Neutrophil (primary cell): Measurements from ENCODE around the gene CD2AP.
"Not testable (repeated sequence)": the region's sequence is repeated elsewhere in the genome, so short reads cannot be mapped to it uniquely, and the experiment has no call there.

ENCODE experiments used
- H3K27ac ChIP-seq: fragments of 200-600 bp; sonication (generic); 2 replicates; pipeline ENCODE4 v1.5.1; 2016; ENCODE audit warnings: mild to moderate bottlenecking, moderate library complexity
- H3K27me3 ChIP-seq: fragments of 200-600 bp; sonication (generic); 2 replicates; pipeline ENCODE4 v1.6.0; 2016; ENCODE audit warnings: mild to moderate bottlenecking
- H3K36me3 ChIP-seq: fragments of 200-600 bp; sonication (generic); 2 replicates; pipeline ENCODE4 v1.5.1; 2017
- H3K4me1 ChIP-seq, 2 experiments: fragments of 200-600 bp in 1 of 2; sonication (generic) in 1 of 2; 1 replicate in 1 of 2; 2 replicates in 1 of 2; pipeline versions ENCODE4 v1.5.1 to v1.6.1; 2013 to 2016; ENCODE audit warnings: low read depth in 1 of 2, low read length in 1 of 2, mild to moderate bottlenecking in 1 of 2, moderate library complexity in 1 of 2; ENCODE audit not compliant: control insufficient read depth in 1 of 2, insufficient read depth in 1 of 2
- H3K4me3 ChIP-seq, 2 experiments: fragments of 200-600 bp in 1 of 2; sonication (generic) in 1 of 2; 1 replicate in 1 of 2; 2 replicates in 1 of 2; pipeline ENCODE4 v1.5.1; 2013 to 2016; ENCODE audit warnings: low read depth in 1 of 2, low read length in 1 of 2, mild to moderate bottlenecking in 1 of 2, moderate library complexity in 1 of 2
- H3K9me3 ChIP-seq: fragments of 200-600 bp; sonication (generic); 2 replicates; pipeline ENCODE4 v1.5.1; 2016
- TF ChIP-seq, protein P1 (sequence below): fragments of 200-600 bp; sonication (generic); IDR thresholded peaks from 2 replicates; pipeline ENCODE4 v1.5.1; 2016; ENCODE audit warnings: antibody characterized with exemption

The CD2AP gene

DNA sequence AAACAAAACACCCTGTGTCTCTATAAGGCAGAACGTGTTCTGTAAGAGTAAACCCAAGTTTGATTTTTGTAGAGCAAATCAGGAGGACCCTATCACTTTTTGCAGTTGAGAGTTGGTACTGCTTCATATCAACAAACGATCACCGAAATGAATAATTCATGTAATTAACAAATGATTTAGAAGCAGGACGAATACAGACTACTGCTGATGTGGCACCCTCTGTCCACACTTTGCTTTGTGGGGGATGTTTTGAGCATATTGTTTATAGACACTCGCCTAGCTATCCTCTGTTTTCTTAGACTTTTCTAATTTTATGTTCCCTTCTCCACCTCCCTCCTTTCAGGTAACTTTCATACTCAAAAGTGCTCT lies 1.5 kb downstream of the CD2AP start:
- no peaks in the 10 kb centered on the region for H3K9me3 ChIP-seq
- H3K4me1 ChIP-seq = peaks cover 9 to 11% of the 10 kb centered on the region in 2 experiments
- no peak overlapping the region for H3K27ac ChIP-seq
- H3K36me3 ChIP-seq = no peaks in the 10 kb centered on the region
- peaks cover 12% of the 10 kb centered on the region for H3K27me3 ChIP-seq
- no peak overlapping the region for H3K4me3 ChIP-seq
- TF ChIP-seq, protein P1, sequence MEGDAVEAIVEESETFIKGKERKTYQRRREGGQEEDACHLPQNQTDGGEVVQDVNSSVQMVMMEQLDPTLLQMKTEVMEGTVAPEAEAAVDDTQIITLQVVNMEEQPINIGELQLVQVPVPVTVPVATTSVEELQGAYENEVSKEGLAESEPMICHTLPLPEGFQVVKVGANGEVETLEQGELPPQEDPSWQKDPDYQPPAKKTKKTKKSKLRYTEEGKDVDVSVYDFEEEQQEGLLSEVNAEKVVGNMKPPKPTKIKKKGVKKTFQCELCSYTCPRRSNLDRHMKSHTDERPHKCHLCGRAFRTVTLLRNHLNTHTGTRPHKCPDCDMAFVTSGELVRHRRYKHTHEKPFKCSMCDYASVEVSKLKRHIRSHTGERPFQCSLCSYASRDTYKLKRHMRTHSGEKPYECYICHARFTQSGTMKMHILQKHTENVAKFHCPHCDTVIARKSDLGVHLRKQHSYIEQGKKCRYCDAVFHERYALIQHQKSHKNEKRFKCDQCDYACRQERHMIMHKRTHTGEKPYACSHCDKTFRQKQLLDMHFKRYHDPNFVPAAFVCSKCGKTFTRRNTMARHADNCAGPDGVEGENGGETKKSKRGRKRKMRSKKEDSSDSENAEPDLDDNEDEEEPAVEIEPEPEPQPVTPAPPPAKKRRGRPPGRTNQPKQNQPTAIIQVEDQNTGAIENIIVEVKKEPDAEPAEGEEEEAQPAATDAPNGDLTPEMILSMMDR = no peak

DNA sequence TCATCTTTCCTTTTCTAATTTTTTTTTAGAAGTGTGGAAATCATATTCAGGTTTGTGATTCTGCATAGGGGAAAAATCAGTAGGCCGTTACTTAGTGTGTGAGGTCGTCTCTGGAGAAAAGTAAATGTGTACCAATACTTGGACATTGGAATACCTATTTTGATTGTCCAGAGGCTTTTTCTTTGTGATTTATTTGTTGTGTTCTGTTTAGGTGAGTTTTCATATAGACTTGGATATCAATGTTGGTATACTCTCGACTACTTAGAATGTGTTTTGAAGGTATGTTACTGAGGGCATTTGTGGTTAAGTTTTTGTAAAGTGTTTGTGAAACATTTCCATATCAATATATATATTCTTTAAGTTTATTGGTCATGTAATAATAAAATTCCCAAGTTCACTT lies 2.3 kb downstream of the CD2AP start:
- Histone ChIP-seq H3K27me3 (peaks cover 12% of the 10 kb centered on the region), H3K9me3 (no peaks in the 10 kb centered on the region), H3K27ac (no peak overlapping the region), H3K4me3 (no peak overlapping the region), H3K4me1 (peaks cover 9 to 11% of the 10 kb centered on the region in 2 experiments), H3K36me3 (no peaks in the 10 kb centered on the region)
- TF ChIP-seq, protein P1 = no peak

DNA sequence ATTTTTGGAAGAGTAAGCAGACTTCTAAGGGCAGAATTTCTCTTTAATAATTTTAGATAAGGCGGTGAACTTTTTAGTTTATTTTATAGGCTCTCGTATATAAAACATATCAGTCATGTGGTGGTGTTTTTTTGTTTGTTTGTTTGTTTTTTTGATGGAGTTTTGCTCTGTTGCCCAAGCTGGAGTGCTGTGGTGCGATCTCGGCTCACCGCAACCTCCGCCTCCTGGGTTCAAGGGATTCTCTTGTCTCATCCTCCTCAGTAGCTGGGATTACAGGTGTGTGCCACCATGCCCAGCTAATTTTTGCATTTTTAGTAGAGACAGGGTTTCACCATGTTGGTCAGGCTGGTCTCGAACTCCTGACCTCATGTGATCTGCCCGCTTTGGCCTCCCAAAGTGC lies 3.6 kb downstream of the CD2AP start:
- not testable (repeated sequence) for H3K27ac ChIP-seq, H3K9me3 ChIP-seq, H3K4me3 ChIP-seq, H3K36me3 ChIP-seq
- peaks cover 12% of the 10 kb centered on the region for H3K27me3 ChIP-seq
- peaks cover 9 to 11% of the 10 kb centered on the region in 2 experiments for H3K4me1 ChIP-seq

DNA sequence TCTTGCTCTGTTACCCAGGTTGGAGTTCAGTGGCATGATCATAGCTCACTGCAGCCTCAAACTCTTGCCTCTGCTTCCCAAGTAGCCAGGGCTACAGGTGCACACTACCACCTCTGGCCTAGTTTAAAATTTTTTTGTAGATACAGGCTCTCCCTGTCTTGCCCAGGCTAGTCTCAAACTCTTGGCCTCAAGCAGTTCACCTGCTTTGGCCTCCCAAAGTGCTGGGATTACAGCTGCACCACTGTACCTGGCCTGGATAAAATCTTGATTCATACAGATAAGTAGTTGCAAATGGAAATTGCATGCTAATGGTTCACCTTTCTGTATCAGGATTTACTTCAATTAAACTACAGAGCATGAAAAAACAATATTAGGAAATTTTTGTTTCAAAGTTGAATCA lies 4.2 kb downstream of the CD2AP start:
- no peaks in the 10 kb centered on the region for H3K36me3 ChIP-seq
- no peak overlapping the region for H3K27ac ChIP-seq
- peaks cover 10% of the 10 kb centered on the region for H3K27me3 ChIP-seq
- peaks cover 9 to 11% of the 10 kb centered on the region in 2 experiments for H3K4me1 ChIP-seq
- TF ChIP-seq, protein P1 = no peak
- no peak overlapping the region for H3K4me3 ChIP-seq
- H3K9me3 ChIP-seq = no peaks in the 10 kb centered on the region

DNA sequence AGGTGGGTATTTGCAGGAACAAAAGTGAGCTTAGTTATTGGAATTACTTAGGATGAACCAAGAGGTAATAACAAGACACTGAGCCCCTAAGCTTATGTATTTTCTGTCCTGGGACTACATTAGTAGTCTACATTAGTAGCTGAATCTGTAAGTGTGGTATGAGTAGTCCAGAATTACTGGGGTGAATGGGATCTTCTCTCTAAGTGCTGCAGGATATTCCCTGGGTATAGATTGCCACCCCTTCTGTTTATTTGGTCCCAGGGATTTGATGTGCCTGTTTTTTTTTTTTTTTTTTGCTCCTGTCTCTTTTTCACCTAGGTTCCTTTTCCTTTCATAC lies 5.9 kb downstream of the CD2AP start:
- H3K4me1 ChIP-seq = peaks cover 6 to 9% of the 10 kb centered on the region in 2 experiments
- H3K36me3 ChIP-seq = no peaks in the 10 kb centered on the region
- no peak overlapping the region for H3K27ac ChIP-seq
- H3K9me3 ChIP-seq = no peaks in the 10 kb centered on the region
- TF ChIP-seq, protein P1 = no peak
- H3K4me3 ChIP-seq = no peak overlapping the region
- no peaks in the 10 kb centered on the region for H3K27me3 ChIP-seq

DNA sequence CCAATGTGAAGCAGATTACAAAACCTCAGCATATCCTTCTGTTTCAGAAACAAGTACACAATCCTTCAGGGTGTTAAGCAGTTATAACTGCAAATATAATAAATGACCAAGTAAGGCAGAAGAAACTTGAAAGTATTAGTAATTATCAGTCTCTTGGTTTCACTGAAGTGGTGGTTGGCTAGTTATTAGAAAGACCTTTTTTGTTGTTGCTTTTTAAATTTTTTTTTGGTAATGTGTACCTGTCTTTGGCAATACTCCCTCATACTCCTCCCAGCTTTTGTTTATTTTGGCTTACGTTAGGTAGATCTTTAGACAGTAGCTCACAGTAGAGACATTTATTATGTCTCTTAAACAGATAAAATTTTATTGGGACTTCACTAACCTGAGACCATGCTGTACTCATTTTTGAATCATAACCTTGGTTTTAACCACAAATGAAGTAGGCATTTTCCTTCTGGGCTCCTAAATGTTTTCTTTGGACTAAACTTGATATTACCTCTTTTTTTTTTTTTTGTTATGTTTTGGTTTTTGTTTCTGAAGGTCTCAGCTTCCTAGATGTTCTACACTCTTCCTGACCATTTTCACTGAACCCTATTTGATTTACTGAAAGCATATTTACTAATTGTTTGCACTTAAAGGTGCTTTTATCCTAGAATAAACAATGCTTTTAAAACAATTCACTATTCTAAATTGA lies 6.4 kb downstream of the CD2AP start:
- no peaks in the 10 kb centered on the region for H3K27me3 ChIP-seq
- no peak overlapping the region for H3K4me3 ChIP-seq
- TF ChIP-seq, protein P1 = no peak
- no peaks in the 10 kb centered on the region for H3K9me3 ChIP-seq
- H3K36me3 ChIP-seq = no peaks in the 10 kb centered on the region
- H3K27ac ChIP-seq = no peak overlapping the region
- peaks cover 1 to 5% of the 10 kb centered on the region in 2 experiments for H3K4me1 ChIP-seq
